Choroid plexus epithelial cell (primary cell): ENCODE measurements around the gene DTYMK.

Source experiments
- DNase-seq: peaks from one replicate; pipeline ENCODE4 v3.0.0-alpha.2; 2010; ENCODE audit warnings: low read depth
- H3K4me3 ChIP-seq: 2 replicates; pipeline ENCODE4 v1.5.1; 2011; ENCODE audit warnings: low read depth, mild to moderate bottlenecking, control low read depth, low read length, moderate library complexity
- CTCF ChIP-seq: conservative IDR thresholded peaks from 2 replicates; pipeline ENCODE4 v1.5.1; 2011; ENCODE audit warnings: low read depth, mild to moderate bottlenecking, control low read depth, inconsistent platforms, low read length, moderate library complexity

The DTYMK gene

GRCh38 chr2:241724259-241724974 is 37.8 kb upstream of the DTYMK start:
- no peak overlapping the region for H3K4me3 ChIP-seq
- TF ChIP-seq CTCF = peak; percentile 45
- no peak for DNase-seq

- no peak for TF ChIP-seq CTCF
- no peak for DNase-seq
- H3K4me3 ChIP-seq = no peak overlapping the region
Observed at GRCh38 chr2:241722896-241723454, 36.4 kb upstream of the DTYMK start.

- no peak overlapping the region for H3K4me3 ChIP-seq
- DNase-seq = no peak
- no peak for TF ChIP-seq CTCF
Observed at GRCh38 chr2:241721852-241722251, 35.2 kb upstream of the DTYMK start.

- H3K4me3 ChIP-seq = no peak overlapping the region
- TF ChIP-seq CTCF = no peak
- DNase-seq = no peak
Observed at GRCh38 chr2:241720560-241720959, 33.9 kb upstream of the DTYMK start.

GRCh38 chr2:241720099-241720498 is 33.5 kb upstream of the DTYMK start:
- H3K4me3 ChIP-seq = no peak overlapping the region
- DNase-seq = no peak
- TF ChIP-seq CTCF = no peak

GRCh38 chr2:241719093-241719492 is 32.5 kb upstream of the DTYMK start:
- TF ChIP-seq CTCF = no peak
- no peak overlapping the region for H3K4me3 ChIP-seq
- DNase-seq = no peak

- TF ChIP-seq CTCF = no peak
- DNase-seq = no peak
- H3K4me3 ChIP-seq = no peak overlapping the region
Observed at GRCh38 chr2:241708879-241709278, 22.3 kb upstream of the DTYMK start.
